HTERT RPE-1 (cell line): ENCODE data around the gene PTPN13.

ENCODE experiments used
- in situ Hi-C: fragments of 300-500 bp; cut with MboI; formaldehyde crosslinking; loops from 4 replicates; pipeline ENCODE4 v1.14.3; 2020; ENCODE audit warnings: low sequenced_read_pairs

The PTPN13 gene, protein sequence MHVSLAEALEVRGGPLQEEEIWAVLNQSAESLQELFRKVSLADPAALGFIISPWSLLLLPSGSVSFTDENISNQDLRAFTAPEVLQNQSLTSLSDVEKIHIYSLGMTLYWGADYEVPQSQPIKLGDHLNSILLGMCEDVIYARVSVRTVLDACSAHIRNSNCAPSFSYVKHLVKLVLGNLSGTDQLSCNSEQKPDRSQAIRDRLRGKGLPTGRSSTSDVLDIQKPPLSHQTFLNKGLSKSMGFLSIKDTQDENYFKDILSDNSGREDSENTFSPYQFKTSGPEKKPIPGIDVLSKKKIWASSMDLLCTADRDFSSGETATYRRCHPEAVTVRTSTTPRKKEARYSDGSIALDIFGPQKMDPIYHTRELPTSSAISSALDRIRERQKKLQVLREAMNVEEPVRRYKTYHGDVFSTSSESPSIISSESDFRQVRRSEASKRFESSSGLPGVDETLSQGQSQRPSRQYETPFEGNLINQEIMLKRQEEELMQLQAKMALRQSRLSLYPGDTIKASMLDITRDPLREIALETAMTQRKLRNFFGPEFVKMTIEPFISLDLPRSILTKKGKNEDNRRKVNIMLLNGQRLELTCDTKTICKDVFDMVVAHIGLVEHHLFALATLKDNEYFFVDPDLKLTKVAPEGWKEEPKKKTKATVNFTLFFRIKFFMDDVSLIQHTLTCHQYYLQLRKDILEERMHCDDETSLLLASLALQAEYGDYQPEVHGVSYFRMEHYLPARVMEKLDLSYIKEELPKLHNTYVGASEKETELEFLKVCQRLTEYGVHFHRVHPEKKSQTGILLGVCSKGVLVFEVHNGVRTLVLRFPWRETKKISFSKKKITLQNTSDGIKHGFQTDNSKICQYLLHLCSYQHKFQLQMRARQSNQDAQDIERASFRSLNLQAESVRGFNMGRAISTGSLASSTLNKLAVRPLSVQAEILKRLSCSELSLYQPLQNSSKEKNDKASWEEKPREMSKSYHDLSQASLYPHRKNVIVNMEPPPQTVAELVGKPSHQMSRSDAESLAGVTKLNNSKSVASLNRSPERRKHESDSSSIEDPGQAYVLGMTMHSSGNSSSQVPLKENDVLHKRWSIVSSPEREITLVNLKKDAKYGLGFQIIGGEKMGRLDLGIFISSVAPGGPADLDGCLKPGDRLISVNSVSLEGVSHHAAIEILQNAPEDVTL (N-terminal part only)

DNA sequence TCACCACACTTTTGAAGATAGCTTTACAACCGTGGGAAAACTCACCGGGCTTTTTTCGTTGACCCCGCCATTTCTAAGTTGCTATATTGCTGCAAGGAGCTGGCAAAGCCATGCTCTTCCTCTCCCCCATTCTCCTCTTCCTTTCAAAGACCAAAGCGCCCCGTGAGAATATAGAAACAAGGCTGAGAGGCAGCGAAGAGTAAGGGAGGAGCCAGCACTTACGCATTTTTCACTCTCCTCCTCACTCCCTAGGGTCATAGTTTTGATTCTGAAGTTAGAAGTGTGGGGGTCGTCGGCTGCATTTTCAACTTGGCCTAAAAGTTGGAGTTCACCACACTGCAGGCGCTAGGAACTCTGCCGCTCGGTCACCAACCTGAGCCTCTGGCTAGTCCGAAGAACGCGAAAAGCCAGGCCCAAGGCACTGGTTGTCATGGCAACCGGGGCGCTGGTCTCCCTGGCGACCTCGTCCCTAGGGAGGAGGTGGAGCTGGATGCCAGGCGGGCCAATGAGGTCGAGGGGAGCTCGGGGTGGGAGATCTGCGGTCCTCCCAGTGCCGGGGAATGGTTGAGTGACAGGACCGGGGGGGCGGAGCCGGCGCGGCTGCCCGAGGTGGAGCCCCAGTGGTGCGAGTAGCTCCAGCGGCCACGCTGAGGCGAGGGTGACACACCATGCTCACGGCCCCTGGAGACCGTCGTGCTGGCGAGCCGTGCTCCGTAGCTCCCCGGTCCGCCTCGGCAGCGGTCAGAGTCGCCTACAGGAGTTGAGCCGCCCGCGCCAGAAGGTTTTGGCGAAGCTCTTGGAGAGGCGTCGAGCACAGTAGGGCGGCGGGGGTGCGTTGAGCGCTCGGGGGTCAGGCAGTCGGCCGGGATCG is at the start of gene PTPN13:
PTPN13 (plus strand) TSS at position 628 of the 871 bp plus-strand sequence. CDS start 40,942 bp downstream, outside the sequence.
- in situ Hi-C loops = no loop called here

DNA sequence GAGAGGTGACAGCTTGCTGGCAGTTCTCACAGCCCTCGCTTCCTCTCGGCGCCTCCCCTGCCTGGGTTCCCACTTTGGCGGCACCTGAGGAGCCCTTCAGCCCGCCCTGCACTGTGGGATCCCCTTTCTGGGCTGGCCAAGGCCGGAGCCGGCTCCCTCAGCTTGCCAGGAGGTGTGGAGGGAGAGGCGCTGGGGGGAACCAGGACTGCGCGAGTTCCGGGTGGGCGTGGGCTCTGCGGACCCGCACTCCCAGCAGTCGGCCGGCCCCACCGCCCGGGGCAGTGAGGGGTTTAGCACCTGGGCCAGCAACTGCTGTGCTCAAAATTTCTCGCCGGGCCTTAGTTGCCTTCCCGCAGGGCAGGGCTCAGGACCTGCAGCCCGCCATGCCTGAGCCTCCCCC is 47.0 kb upstream of the PTPN13 start:
- in situ Hi-C loops = no loop called here

DNA sequence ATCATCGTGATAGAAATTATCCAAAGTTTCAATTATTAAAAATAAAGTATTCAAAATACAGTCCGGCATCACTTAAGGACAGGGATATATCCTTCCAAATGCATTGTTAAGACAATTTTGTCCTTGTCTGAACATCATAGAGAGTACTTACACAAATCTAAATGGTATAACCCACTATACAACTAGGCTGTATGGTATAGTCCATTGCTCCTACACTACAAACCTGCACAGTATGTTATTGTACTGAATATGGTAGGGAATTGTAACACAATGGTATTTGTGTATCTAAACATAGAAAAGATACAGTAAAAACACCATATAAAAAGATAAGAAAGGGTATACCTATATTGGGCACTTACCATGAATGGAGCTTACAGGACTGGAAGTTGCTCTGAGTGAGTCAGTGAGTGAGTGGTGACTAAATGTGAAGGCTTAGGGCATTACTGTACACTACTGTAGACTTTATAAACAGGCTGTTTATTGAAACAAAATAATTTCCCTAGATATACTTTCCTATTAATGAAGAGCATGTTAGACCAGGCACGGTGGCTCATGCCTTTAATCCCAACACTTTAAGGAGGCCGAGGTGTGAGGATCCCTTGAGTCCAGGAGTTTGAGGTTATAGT is 44.8 kb upstream of the PTPN13 start:
- in situ Hi-C loops = no loop called here

DNA sequence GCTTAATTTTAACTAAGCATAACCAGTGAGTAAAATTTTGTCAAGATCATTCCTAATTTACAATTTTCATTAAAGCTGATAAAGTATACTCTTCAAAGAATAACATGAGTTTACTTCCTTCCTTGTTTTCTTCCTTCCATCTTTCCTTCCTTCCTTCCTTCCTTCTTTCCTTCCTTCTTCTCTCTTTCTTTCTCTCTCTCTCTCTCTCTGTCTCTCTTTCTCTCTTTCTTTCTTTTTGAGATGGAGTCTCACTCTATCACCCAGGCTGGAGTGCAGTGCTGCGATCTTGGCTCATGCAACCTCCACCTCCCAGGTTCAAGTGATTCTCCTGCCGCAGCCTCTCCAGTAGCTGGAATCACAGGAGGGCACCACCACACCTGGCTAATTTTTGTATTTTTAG is 42.7 kb upstream of the PTPN13 start:
- in situ Hi-C loops = no loop called here

DNA sequence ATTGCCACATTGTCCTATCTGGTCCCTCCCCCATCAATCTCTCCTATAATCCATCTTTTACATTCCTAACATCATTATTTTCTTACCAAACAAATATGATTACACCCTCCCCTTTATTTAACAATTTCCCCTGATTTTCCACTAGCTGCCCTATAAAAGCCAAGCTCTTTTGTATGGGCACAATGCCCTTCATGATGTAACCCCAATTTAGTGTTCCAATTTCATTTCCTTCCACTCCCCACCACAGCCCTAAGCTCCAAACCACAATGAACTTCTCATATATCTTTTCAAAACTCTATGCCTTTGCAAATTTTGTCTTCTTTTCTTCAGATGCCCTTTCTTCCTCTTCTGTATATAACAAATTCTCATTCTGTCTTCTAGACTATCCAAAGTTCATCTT is 39.5 kb upstream of the PTPN13 start:
- in situ Hi-C loops = no loop called here

DNA sequence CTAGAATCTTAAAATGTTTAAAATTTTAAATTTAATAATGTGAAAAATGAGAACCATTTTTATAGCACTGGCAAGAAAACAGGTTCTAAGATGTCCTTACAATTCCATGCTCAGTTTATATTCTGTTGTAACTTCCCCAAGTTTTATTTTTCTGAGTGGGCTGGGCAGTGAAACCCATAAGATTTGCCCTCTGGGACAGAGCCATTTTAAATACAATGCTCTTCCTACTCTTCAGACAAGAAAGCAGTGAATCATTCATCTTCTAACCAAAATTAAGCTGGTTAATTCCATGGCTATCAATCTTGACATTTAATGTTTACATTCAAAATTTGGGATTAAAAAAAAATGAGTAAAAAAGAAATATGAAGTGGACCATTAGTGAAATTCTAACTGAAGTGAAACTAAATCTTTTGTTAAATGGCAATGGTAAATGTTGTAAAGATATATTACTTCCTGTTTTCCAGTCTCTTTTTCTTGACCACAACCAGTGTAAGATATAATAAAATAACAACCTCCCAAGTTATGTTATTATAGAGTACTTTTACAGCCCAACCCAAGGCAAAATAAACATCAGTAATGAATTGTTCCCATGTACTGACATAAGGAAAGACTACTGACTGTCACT is 37.2 kb upstream of the PTPN13 start:
- in situ Hi-C loops = no loop called here

DNA sequence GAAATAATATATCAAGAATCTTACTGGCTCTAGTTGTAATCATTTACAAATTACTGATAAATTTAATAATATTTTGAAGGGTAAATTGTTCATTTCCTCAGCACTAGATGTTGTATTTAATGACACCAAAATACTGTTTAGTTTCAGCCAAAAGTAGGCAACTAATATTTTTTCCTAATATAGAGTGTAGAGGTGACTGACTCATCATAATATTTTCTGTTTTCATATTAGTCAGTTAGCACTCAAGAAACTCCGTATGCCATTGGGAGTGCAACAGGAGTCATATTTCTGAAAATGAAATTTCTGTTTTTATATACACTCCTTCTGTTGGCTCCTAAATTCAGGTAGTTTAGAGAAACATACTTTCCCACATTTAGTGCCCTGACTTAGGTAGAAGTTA is 36.6 kb upstream of the PTPN13 start:
- in situ Hi-C loops = no loop called here

DNA sequence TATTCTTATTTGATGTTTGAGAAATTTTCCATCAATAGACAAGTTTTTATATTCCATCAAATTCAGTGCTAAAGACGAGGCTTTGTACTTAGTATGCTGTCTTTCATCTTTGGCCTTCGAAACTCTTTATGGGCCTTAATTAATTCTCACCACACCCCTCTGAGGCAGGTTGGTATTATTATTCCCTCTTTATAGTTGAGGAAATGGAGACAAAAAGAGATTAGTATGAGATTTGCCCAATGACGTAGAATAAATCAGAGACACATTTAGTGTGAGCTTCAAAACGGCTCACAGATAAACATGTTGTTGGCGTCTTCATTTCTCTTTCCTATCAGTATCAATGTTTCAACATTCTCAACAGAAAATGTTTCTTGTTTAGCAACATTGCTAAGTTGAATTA is 35.9 kb upstream of the PTPN13 start:
- in situ Hi-C loops = no loop called here

DNA sequence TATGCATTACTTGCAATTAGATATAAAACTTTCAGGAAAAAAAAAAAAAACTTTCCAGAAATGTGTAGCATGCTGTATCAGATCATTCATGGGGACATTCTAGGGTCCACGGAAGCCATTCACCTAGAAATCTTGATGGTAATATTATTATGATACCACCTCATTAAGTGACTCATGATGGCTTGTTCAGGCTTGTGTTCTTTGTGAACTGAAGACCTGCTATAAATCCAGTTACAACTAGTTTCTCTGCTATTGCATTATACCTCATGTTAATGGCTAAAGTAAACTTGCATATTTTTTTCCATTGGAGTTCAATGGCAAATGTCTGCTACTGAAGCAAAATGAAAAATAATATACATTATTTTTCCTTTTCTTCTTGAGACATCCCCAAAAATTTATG is 35.3 kb upstream of the PTPN13 start:
- in situ Hi-C loops = no loop called here

DNA sequence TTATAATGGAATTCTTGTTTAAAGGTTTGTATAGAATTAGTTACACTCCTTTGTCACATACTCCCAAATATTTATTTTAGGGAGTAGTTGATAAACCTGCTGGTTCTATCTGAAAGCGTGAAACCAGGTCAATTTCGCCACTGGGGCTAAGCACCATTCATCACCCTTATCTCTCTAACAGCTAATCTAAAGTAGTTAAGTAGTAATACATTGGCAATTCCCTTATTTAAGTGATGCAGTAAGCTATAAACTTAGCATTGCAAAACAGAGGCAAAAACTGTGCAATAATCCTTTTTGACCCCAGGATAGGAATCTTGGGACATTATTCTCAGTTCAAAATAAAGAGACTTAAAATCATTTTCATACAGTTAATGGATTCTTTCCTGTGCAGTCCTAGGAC is 33.7 kb upstream of the PTPN13 start:
- in situ Hi-C loops = no loop called here

DNA sequence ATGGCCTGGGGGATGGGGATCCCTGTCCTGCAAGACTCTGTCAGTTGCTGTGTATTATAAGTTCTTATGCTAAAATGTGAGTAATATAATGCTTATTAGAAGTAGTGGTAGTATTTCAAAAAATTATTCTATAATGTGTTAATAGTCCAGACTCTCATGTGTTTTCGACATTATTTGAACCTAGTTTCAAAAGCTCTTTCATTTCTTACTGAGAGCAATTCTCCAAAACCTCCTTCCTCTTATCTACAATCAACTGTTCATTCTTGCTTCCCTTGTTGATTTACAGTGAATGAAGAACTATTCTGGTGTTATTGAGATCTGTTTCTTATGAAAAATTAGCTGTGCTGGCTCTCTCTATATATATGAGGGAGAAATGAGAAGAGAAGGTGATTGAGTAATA is 32.9 kb upstream of the PTPN13 start:
- in situ Hi-C loops = no loop called here

DNA sequence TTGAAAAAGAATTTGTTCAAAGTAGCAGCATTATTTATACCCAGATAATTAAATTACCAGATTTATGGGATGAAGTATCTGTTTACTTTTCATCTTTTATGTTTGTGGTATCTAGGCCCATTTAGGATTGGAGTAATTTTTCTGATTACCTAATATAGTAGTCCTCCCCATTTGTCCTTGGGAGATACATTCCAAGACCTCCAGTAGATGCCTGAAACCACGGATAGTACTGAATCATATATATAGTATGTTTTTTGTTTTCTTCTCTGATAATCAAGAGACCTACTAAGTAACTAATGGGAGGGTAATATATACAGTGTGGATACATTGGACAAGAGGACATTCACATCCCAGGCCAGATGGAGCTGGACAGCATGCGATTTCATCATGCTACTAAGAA is 30.7 kb upstream of the PTPN13 start:
- in situ Hi-C loops = no loop called here

DNA sequence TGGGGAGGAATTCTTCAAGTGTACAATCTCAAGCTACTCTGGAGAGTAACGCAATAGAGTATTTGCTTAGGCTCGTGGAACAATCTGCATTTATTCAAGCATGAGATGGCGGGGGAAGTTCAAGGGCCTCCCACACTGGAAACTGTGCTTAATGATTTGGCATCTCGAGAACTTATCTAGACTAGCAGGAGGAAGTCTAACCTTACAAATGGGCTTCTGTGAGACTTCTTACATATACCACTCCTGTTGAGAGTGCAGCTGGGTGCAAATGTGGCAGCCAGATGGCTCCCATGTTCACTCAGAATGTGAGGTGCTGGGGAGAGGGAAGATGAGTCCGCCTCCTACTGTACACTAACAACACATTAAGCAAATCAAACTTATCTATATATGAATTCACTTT is 29.3 kb upstream of the PTPN13 start:
- in situ Hi-C loops = no loop called here

DNA sequence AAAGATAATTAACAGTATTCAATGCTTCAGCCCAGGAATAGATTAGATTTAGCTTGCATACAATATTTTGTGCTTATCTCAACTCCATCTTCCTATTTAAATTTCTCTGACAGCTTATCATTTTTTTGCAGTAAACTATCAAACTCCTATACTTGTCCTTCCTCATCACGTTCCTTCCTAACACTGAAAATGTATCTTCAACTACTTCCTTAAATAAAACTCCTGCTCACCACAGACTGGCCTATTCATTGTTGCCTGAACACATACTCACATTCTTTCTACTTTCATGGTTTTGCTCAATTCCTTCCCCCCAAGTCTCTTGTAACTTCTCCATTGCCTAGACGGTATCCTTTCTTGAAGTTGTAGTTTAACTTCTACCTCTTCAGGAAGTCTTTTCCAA is 28.5 kb upstream of the PTPN13 start:
- in situ Hi-C loops = no loop called here

DNA sequence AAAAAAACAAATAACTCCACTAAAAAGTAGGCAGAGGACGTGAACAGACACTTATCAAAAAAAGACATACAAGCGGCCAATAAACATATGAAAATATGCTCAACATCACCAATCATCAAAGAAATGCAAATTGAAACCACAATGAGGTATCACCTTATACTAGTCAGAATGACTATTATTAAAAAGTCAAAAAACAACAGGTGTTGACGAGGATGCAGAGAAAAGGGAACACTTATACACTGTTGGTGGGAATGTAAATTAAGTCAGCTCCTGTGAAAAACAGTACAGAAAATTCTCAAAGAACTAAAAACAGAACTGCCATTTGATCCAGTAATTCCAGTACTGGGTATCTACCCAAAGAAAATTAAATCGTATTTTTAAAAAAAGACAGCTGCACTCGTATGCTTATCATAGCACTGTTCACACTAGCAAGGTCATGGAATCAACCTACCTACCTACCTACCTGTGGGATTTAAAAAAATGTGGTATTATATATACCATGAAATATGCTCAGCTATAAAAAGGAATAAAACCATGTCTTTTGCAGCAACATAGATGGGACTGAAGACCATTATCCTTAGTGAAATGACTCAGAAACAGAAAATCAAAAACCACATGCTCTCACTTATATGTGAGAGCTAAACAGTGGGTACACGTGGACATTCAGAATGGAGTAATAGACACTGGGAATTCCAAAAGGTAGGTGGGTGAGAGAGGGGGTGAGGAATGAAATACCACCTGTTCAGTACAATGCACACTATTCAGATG is 24.8 kb upstream of the PTPN13 start:
- in situ Hi-C loops = no loop called here

DNA sequence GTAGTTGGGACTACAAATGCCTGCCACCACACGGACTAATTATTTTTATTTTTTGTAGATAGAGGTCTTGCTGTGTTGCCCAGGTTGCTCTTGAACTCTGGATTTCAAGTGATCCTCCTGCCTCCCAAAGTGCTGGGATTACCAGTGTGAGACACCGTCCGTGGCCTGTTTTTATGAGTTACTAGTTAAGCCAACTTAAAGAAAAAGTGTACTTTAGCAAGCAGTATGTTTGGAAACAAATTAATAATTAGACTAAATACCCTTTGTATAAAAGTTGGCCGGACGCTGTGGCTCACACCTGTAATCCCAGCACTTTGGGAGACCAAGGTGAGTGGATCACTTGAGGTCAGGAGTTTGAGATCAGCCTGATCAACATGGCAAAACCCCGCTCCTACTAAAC is 14.2 kb upstream of the PTPN13 start:
- in situ Hi-C loops = no loop called here

DNA sequence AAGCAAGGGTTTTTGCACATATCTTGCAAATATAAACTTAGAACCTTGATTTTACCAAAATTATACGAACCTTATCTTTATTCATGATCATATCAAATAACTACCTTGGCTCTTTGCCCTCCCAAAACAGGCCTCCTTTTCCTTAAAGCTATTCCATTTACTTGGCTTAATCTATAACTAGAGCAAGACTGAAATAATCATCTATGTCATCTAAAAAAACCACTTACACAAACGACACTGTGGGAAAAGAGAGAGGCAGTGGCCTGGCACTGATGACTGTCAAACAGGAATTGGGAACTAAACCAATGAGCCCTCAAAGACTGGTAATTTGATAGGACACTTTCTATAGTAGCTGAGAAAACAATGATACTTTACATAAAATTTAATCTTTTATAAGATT is 11.7 kb upstream of the PTPN13 start:
- in situ Hi-C loops = no loop called here

DNA sequence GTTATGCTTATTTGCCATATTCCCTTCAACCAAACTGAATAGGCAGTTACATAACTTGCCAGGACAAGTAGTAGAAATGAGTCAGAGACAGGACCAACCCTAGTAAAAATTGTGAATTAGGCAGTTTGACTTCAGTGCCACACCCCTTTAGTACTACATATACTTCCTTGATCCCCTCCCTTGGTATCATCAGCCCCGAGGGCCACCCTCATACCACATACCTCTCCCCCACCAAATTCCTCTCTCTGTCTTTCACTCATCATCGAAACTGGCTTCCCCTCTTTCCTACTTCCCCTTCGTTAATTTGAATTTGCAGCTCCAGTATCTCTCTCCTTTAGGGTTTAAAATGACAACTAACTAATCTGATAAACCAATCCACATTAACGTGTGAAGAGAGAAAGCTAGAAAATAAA is 7.9 kb upstream of the PTPN13 start:
- in situ Hi-C loops = no loop called here
